Measurements from ENCODE around the gene LAMA5. TPM values are rescaled to one million over a fixed set of nuclear protein-coding genes. Genes with fewer than 3 reads are reported as not detected.

Gene LAMA5
- polyA plus RNA-seq, 1 of the 3 experiments (the other 2 are of a cell fraction) = 27.2 TPM

DNA sequence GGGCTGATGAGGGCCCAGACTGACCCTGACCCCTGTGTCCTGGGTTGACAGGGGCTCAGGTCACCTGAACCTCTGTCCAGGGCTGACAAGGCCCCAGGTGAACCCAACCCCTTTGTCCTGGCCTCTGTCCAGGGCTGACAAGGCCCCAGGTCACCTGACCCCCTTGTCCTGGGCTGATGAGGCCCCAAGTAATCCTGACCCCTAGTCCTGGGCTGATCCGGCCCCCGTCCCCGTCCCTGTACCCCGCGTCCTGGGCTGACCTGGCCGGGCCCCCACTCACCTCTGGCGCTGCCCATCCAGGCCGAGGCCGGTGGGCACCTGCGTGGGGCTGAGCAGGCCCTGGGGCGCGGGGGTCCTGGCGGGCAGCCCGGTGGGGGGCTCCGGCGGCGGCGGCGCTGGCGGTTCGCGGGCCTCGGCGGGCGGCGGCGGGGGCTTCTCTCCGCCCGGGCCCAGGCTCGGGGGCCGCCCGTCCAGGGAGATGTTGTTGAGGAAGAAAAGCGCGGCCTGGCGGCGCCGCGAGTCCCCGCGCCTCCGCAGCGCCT is 39.6 kb upstream of the LAMA5 start:
- Histone ChIP-seq H3K9me3 (no peaks in the 10 kb centered on the region), H3K9ac (peak overlapping the region; percentile 70), H2AFZ (ENCODE audit: low read depth) (no peak overlapping the region), H3K79me2 (ENCODE audit: insufficient read depth) (peaks cover 10% of the 10 kb centered on the region; the same call in 1 of the 2 replicates), H3K4me3 (ENCODE audit: low read depth in 2 of 2, low read length in 1 of 2) (peak overlapping the region; percentile 66 to 76), H3K4me1 (ENCODE audit: control insufficient read depth in 1 of 2, insufficient read depth in 2 of 2, low read depth in 1 of 2, low read length in 1 of 2) (peaks cover 0 to 66% of the 10 kb centered on the region in 2 experiments; a peak in 1 of 4 replicates), H3F3A (replicated peaks; ENCODE audit: insufficient read depth) (no peaks in the 10 kb centered on the region), H3K4me2 (peak overlapping the region; percentile 90), H4K20me1 (ENCODE audit: insufficient read depth) (peaks cover 5% of the 10 kb centered on the region; the same call in 1 of the 2 replicates), H3K27ac (ENCODE audit: low read depth in 2 of 2, low read length in 1 of 2) (peak overlapping the region in 1 of 2 experiments; percentile 47; a peak in 1 of 4 replicates), H3K27me3 (ENCODE audit: insufficient read depth) (no peaks in the 10 kb centered on the region), H3K36me3 (replicated peaks in 1 of 2; ENCODE audit: control insufficient read depth in 1 of 2, insufficient read depth in 2 of 2, low read length in 1 of 2) (no peaks in the 10 kb centered on the region), H3K9me2 (no peaks in the 10 kb centered on the region)
- TF ChIP-seq, protein P1, sequence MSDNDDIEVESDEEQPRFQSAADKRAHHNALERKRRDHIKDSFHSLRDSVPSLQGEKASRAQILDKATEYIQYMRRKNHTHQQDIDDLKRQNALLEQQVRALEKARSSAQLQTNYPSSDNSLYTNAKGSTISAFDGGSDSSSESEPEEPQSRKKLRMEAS (IDR thresholded peaks at IDR 0.05; ENCODE audit: low read depth) = no peak
- TF ChIP-seq SMC3 (IDR thresholded peaks at IDR 0.05; ENCODE audit: low read depth, low read length) (no peak), FOXM1 (IDR thresholded peaks at IDR 0.05; ENCODE audit: low read depth) (no peak), GABPA (IDR thresholded peaks at IDR 0.05; ENCODE audit: low read depth) (no peak), RAD21 (IDR thresholded peaks at IDR 0.05; ENCODE audit: low read length) (no peak), TCF12 (IDR thresholded peaks at IDR 0.05) (no peak), TAF1 (IDR thresholded peaks at IDR 0.05; ENCODE audit: borderline replicate concordance, low read depth, low read length) (no peak), FOXJ3 (CRISPR knock-in tag; IDR thresholded peaks at IDR 0.05) (no peak), JUND (IDR thresholded peaks at IDR 0.05) (no peak), EP300 (IDR thresholded peaks at IDR 0.05; ENCODE audit: borderline replicate concordance in 1 of 2, low read depth in 1 of 2, low read length in 1 of 2) (no peak), RXRA (IDR thresholded peaks at IDR 0.05; ENCODE audit: borderline replicate concordance, low read depth) (no peak), MXI1 (IDR thresholded peaks at IDR 0.05; ENCODE audit: low read depth, low read length) (no peak)
- TF ChIP-seq, protein P2, sequence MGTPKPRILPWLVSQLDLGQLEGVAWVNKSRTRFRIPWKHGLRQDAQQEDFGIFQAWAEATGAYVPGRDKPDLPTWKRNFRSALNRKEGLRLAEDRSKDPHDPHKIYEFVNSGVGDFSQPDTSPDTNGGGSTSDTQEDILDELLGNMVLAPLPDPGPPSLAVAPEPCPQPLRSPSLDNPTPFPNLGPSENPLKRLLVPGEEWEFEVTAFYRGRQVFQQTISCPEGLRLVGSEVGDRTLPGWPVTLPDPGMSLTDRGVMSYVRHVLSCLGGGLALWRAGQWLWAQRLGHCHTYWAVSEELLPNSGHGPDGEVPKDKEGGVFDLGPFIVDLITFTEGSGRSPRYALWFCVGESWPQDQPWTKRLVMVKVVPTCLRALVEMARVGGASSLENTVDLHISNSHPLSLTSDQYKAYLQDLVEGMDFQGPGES (IDR thresholded peaks at IDR 0.05; ENCODE audit: low read depth, low read length) = no peak
- TF ChIP-seq, protein P3, sequence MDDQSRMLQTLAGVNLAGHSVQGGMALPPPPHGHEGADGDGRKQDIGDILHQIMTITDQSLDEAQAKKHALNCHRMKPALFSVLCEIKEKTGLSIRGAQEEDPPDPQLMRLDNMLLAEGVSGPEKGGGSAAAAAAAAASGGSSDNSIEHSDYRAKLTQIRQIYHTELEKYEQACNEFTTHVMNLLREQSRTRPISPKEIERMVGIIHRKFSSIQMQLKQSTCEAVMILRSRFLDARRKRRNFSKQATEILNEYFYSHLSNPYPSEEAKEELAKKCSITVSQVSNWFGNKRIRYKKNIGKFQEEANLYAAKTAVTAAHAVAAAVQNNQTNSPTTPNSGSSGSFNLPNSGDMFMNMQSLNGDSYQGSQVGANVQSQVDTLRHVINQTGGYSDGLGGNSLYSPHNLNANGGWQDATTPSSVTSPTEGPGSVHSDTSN (IDR thresholded peaks at IDR 0.05) = no peak
- TF ChIP-seq, protein P4, sequence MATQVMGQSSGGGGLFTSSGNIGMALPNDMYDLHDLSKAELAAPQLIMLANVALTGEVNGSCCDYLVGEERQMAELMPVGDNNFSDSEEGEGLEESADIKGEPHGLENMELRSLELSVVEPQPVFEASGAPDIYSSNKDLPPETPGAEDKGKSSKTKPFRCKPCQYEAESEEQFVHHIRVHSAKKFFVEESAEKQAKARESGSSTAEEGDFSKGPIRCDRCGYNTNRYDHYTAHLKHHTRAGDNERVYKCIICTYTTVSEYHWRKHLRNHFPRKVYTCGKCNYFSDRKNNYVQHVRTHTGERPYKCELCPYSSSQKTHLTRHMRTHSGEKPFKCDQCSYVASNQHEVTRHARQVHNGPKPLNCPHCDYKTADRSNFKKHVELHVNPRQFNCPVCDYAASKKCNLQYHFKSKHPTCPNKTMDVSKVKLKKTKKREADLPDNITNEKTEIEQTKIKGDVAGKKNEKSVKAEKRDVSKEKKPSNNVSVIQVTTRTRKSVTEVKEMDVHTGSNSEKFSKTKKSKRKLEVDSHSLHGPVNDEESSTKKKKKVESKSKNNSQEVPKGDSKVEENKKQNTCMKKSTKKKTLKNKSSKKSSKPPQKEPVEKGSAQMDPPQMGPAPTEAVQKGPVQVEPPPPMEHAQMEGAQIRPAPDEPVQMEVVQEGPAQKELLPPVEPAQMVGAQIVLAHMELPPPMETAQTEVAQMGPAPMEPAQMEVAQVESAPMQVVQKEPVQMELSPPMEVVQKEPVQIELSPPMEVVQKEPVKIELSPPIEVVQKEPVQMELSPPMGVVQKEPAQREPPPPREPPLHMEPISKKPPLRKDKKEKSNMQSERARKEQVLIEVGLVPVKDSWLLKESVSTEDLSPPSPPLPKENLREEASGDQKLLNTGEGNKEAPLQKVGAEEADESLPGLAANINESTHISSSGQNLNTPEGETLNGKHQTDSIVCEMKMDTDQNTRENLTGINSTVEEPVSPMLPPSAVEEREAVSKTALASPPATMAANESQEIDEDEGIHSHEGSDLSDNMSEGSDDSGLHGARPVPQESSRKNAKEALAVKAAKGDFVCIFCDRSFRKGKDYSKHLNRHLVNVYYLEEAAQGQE (IDR thresholded peaks at IDR 0.05; ENCODE audit: low read depth, low read length) = no peak
- DNase-seq = no peak
- ChIA-PET CTCF (interaction anchor here (1.2 kb wide), 1 partner anchor 210 kb away, joined by 5 read pairs; no protein-coding TSS in a partner anchor), POLR2A (no interaction called here)
- 7% methylated on average over 11 of the region's 42 CpGs for WGBS (ENCODE audit: low lambda C conversion rate)
